ENCODE results near the gene ESRRA. TPM values are rescaled to one million over a fixed set of nuclear protein-coding genes. Genes with fewer than 3 reads are reported as not detected.

ESRRA gene
- total RNA-seq, 4 donors from 2014 or later, result 151 to 460 (median 341) TPM

DNA sequence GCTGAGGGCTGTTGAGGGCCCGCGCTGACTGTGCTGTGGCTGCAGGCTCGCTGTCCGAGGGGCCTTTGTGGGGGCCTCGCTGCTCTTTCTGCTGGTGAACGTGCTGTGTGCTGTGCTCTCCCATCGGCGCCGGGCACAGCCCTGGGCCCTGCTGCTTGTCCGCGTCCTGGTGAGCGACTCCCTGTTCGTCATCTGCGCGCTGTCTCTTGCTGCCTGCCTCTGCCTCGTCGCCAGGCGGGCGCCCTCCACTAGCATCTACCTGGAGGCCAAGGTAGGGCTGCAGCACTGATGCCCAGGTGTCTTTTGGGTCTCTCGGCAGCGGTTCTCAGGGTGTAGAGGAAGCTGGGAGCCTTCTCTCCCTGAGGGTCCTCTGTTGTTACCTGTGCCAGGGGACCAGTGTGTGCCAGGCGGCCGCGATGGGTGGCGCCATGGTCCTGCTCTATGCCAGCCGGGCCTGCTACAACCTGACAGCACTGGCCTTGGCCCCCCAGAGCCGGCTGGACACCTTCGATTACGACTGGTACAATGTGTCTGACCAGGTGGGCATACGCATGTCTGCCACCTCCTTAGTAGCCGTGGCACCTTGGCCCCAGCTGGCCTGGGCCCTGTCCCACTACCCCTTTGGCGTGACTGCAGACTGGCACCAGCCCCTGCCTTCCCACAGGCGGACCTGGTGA, 17.5 kb upstream of the ESRRA start:
- Histone ChIP-seq H3K9me3 (no peaks in the 10 kb centered on the region), H3K27ac (no peak overlapping the region), H3K4me3 (no peak overlapping the region), H3K4me1 (peaks cover 3 to 41% (median 23%) of the 10 kb centered on the region in 4 donors), H3K36me3 (no peaks in the 10 kb centered on the region), H3K27me3 (peaks cover 0 to 23% of the 10 kb centered on the region in 2 donors)
- TF ChIP-seq, protein P1, sequence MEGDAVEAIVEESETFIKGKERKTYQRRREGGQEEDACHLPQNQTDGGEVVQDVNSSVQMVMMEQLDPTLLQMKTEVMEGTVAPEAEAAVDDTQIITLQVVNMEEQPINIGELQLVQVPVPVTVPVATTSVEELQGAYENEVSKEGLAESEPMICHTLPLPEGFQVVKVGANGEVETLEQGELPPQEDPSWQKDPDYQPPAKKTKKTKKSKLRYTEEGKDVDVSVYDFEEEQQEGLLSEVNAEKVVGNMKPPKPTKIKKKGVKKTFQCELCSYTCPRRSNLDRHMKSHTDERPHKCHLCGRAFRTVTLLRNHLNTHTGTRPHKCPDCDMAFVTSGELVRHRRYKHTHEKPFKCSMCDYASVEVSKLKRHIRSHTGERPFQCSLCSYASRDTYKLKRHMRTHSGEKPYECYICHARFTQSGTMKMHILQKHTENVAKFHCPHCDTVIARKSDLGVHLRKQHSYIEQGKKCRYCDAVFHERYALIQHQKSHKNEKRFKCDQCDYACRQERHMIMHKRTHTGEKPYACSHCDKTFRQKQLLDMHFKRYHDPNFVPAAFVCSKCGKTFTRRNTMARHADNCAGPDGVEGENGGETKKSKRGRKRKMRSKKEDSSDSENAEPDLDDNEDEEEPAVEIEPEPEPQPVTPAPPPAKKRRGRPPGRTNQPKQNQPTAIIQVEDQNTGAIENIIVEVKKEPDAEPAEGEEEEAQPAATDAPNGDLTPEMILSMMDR (IDR thresholded peaks at IDR 0.05), result no peak
- TF ChIP-seq POLR2A (IDR thresholded peaks at IDR 0.05), result no peak
- peak in 1 of 3 donors; percentile 44 for DNase-seq

DNA sequence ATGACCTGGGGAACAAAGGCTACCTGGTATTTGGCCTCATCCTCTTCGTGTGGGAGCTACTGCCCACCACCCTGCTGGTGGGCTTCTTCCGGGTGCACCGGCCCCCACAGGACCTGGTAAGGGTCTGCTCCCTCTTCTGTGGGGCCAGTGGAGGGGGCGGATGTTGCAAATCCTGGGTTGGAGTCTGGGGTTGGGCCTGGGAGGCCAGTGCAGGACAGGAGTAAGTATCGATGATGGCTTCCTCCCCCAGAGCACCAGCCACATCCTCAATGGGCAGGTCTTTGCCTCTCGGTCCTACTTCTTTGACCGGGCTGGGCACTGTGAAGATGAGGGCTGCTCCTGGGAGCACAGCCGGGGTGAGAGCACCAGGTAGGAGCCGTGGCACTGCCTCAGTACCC, 17.0 kb upstream of the ESRRA start:
- Histone ChIP-seq H3K36me3 (no peaks in the 10 kb centered on the region), H3K4me3 (no peak overlapping the region), H3K27me3 (peaks cover 0 to 27% of the 10 kb centered on the region in 2 donors), H3K4me1 (peaks cover 2 to 36% (median 23%) of the 10 kb centered on the region in 4 donors), H3K9me3 (no peaks in the 10 kb centered on the region), H3K27ac (no peak overlapping the region)
- TF ChIP-seq, protein P1 (IDR thresholded peaks at IDR 0.05), result no peak
- TF ChIP-seq POLR2A (IDR thresholded peaks at IDR 0.05), result no peak
- DNase-seq, result no peak

DNA sequence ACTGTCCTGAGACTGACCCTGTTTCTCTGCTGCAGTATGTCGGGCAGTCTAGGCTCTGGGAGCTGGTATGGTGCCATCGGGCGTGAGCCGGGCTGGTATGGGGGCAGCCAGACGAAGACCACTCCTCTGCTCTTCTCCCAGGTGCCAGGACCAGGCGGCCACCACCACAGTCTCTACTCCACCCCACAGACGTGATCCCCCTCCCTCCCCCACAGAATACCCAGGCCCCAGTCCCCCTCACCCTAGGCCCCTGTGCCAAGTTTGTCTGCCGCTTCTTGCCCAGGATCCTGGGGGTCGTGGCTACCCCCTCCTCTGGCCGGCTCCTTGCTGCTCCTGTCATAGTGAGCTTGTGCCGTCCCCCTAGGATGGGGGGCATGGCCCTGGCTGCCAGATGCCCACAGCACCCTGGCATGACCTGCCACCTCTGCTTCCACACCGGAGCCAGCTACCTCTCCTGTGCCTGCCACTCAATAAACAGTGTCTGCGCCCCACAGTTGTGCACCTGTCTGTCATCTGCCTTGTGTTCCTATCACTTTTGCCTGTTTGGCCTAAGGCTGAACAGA, 16.2 kb upstream of the ESRRA start:
- TF ChIP-seq, protein P1 (IDR thresholded peaks at IDR 0.05), result no peak
- H3K36me3 ChIP-seq, result no peaks in the 10 kb centered on the region
- no peaks in the 10 kb centered on the region for H3K9me3 ChIP-seq
- peaks cover 0 to 30% of the 10 kb centered on the region in 2 donors for H3K27me3 ChIP-seq
- DNase-seq, result no peak
- H3K4me3 ChIP-seq, result no peak overlapping the region
- peaks cover 0 to 28% (median 18%) of the 10 kb centered on the region in 4 donors for H3K4me1 ChIP-seq
- no peak overlapping the region for H3K27ac ChIP-seq

DNA sequence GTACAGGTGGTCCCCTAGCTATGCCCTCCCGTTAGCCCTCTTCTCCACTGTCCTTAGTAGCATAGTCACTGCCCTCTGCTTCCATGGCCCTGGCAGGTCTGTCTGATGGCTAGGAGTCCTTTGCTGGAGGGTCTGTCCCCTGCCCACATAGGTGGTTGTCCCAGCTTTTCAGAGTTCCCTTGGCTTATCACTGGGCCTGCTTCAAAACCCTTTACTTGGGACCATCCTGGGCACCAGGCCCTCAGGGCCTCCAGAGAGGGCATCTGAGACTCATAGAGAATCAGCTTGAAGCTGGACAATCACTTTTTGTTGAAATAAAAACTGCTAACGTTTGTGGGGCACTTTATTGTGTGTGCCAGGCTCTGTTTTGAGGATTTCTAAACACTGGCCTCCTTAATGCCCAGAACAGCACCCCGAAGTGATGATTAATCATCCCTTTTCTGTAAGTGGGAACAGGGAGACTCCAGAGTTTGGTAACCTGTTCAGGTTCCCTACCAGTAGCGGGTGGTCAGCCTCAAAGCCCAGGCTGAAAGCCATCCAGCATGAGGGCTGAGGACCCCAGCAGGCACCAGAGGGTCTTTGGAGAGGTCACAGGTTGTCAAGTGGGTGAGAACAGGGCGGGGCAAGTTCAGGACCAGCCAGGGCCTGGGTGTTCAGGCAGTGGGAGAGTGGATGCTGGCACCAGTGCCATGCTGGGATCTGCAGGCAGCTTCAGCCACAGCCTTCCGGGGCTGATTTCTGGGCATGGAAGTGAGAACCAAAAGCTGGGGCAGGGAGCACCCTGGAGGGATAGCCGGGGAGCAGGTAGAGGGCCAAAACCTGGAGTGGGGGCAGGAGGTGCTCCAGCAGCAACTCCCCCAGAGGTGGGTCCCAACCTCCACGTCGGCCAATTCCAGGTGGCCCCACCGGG, 14.7 kb upstream of the ESRRA start:
- H3K27me3 ChIP-seq, result peaks cover 0 to 35% of the 10 kb centered on the region in 2 donors

DNA sequence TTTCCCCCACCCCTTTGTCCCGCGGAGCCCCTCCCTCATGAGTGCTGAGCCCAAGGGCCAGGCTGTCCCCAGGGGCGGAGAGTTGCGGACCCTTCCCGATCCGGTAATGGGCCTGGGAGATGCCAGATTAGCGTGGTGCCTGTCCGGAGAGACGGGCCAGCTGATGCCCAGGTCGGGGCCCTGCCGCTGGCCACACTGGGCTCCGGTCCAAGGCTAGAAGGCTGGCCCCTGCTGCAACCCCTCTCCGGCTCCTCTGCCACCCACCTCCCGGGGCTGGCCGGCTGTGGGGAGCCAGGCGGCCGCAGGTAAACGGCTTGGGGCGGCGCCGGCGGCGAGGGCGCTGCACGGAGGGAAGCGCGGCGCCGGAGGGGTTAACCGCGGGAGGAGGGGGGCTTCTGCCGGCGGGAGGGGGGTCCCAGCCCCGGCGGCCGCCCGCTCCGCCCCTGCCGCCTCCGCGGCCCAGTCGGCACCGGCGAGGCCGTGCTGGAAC, 14.0 kb upstream of the ESRRA start, which contains the start of gene KCNK4:
Gene KCNK4, plus strand, starts transcription at position 41 of the 490 bp plus-strand sequence. CDS start 1,717 bp downstream, outside the sequence.
- peak in 1 of 3 donors; percentile 41 for DNase-seq
- Histone ChIP-seq H3K4me1 (peaks cover 0 to 22% (median 12%) of the 10 kb centered on the region in 4 donors), H3K4me3 (peak within 1 kb of the TSS; percentile 5 to 47 (median 44)), H3K36me3 (no peaks in the 10 kb centered on the region), H3K9me3 (no peaks in the 10 kb centered on the region), H3K27me3 (peaks cover 0 to 35% of the 10 kb centered on the region in 2 donors), H3K27ac (no peak within 1 kb of the TSS)
- TF ChIP-seq, protein P1 (IDR thresholded peaks at IDR 0.05), result no peak
- no peak for TF ChIP-seq POLR2A (IDR thresholded peaks at IDR 0.05)

More for the DNA sequence above, 14.7 kb upstream of the ESRRA start:
- Histone ChIP-seq H3K9me3 (no peaks in the 10 kb centered on the region), H3K4me3 (no peak overlapping the region), H3K36me3 (no peaks in the 10 kb centered on the region), H3K27ac (no peak overlapping the region), H3K4me1 (peaks cover 0 to 27% (median 16%) of the 10 kb centered on the region in 4 donors)
- TF ChIP-seq, protein P1 (IDR thresholded peaks at IDR 0.05), result no peak
- no peak for TF ChIP-seq POLR2A (IDR thresholded peaks at IDR 0.05)
- DNase-seq, result peak in 1 of 3 donors; percentile 45

Data from Peyer's patch (tissue), 4 donors.